ENCODE measurements around the gene PCNX4.
"Not testable (repeated sequence)": the region's sequence is repeated elsewhere in the genome, so short reads cannot be mapped to it uniquely, and the experiment has no call there.

Gene PCNX4

DNA sequence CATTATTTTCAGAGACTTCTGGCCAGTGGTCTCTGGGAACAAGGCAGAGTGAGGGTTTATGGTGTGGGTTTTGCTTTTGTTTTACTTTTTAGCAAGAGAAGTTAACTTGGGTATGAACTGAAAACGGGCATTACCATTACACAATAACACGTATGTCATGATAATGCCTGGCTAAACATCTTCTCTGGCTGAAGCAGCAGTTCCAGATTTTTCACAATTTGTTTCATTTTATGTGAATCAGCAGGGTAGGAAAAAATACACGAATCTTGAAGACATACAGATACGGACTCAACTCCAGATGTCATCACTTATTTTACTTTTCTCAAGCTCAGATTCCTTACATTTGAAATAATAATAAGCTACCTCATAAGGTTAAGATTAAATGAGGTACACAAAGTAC lies 2.5 kb upstream of the PCNX4 start:
- Histone ChIP-seq H3K27ac (ENCODE audit: low read depth, low read length) (no peak overlapping the region), H3K4me1 (ENCODE audit: insufficient read depth, low read length) (peaks cover 7% of the 10 kb centered on the region), H3K9ac (ENCODE audit: low read length) (no peak overlapping the region), H3K9me3 (ENCODE audit: low read length) (no peaks in the 10 kb centered on the region), H3K4me3 (ENCODE audit: low read depth in 1 of 2, low read length in 2 of 2) (no peak overlapping the region), H3K36me3 (ENCODE audit: insufficient read depth, low read length) (no peaks in the 10 kb centered on the region), H3K27me3 (ENCODE audit: control insufficient read depth in 1 of 2, insufficient read depth in 2 of 2, low read length in 2 of 2) (no peaks in the 10 kb centered on the region)

GRCh38 chr14:60090864-60091519 lies 731 bp upstream of the PCNX4 start:
- Histone ChIP-seq H3K9me3 (ENCODE audit: low read length) (no peaks in the 10 kb centered on the region), H3K27me3 (ENCODE audit: control insufficient read depth in 1 of 2, insufficient read depth in 2 of 2, low read length in 2 of 2) (no peaks in the 10 kb centered on the region), H3K9ac (ENCODE audit: low read length) (peak overlapping the region; percentile 85), H3K36me3 (ENCODE audit: insufficient read depth, low read length) (no peaks in the 10 kb centered on the region), H3K4me3 (ENCODE audit: low read depth in 1 of 2, low read length in 2 of 2) (peak overlapping the region; percentile 48 to 91), H3K27ac (ENCODE audit: low read depth, low read length) (peak overlapping the region; percentile 85), H3K4me1 (ENCODE audit: insufficient read depth, low read length) (peaks cover 22% of the 10 kb centered on the region)

- no peaks in the 10 kb centered on the region for H3K9me3 ChIP-seq (ENCODE audit: low read length)
- H3K27ac ChIP-seq (ENCODE audit: low read depth, low read length) = peak overlapping the region; percentile 85
- H3K9ac ChIP-seq (ENCODE audit: low read length) = peak overlapping the region; percentile 78
- no peaks in the 10 kb centered on the region for H3K27me3 ChIP-seq (ENCODE audit: control insufficient read depth in 1 of 2, insufficient read depth in 2 of 2, low read length in 2 of 2)
- H3K4me1 ChIP-seq (ENCODE audit: insufficient read depth, low read length) = peaks cover 28% of the 10 kb centered on the region
- peak overlapping the region; percentile 48 to 91 for H3K4me3 ChIP-seq (ENCODE audit: low read depth in 1 of 2, low read length in 2 of 2)
- no peaks in the 10 kb centered on the region for H3K36me3 ChIP-seq (ENCODE audit: insufficient read depth, low read length)
Measured at GRCh38 chr14:60092526-60092920, 800 bp downstream of the PCNX4 start.

- H3K9me3 ChIP-seq (ENCODE audit: low read length) = no peaks in the 10 kb centered on the region
- peak overlapping the region; percentile 48 to 91 for H3K4me3 ChIP-seq (ENCODE audit: low read depth in 1 of 2, low read length in 2 of 2)
- no peaks in the 10 kb centered on the region for H3K36me3 ChIP-seq (ENCODE audit: insufficient read depth, low read length)
- no peaks in the 10 kb centered on the region for H3K27me3 ChIP-seq (ENCODE audit: control insufficient read depth in 1 of 2, insufficient read depth in 2 of 2, low read length in 2 of 2)
- H3K4me1 ChIP-seq (ENCODE audit: insufficient read depth, low read length) = peaks cover 28% of the 10 kb centered on the region
- peak overlapping the region; percentile 85 for H3K27ac ChIP-seq (ENCODE audit: low read depth, low read length)
- peak overlapping the region; percentile 78 for H3K9ac ChIP-seq (ENCODE audit: low read length)
Measured at GRCh38 chr14:60093080-60093479, 1.4 kb downstream of the PCNX4 start.

- H3K4me3 ChIP-seq (ENCODE audit: low read depth in 1 of 2, low read length in 2 of 2) = peak overlapping the region; percentile 48 to 91
- H3K9me3 ChIP-seq (ENCODE audit: low read length) = no peaks in the 10 kb centered on the region
- H3K4me1 ChIP-seq (ENCODE audit: insufficient read depth, low read length) = peaks cover 28% of the 10 kb centered on the region
- H3K27ac ChIP-seq (ENCODE audit: low read depth, low read length) = no peak overlapping the region
- H3K27me3 ChIP-seq (ENCODE audit: control insufficient read depth in 1 of 2, insufficient read depth in 2 of 2, low read length in 2 of 2) = no peaks in the 10 kb centered on the region
- H3K9ac ChIP-seq (ENCODE audit: low read length) = no peak overlapping the region
- H3K36me3 ChIP-seq (ENCODE audit: insufficient read depth, low read length) = no peaks in the 10 kb centered on the region
Measured at GRCh38 chr14:60093606-60094005, 1.9 kb downstream of the PCNX4 start.

- H3K9me3 ChIP-seq (ENCODE audit: low read length) = no peaks in the 10 kb centered on the region
- H3K27me3 ChIP-seq (ENCODE audit: control insufficient read depth in 1 of 2, insufficient read depth in 2 of 2, low read length in 2 of 2) = no peaks in the 10 kb centered on the region
- no peak overlapping the region for H3K4me3 ChIP-seq (ENCODE audit: low read depth in 1 of 2, low read length in 2 of 2)
- no peaks in the 10 kb centered on the region for H3K36me3 ChIP-seq (ENCODE audit: insufficient read depth, low read length)
- H3K9ac ChIP-seq (ENCODE audit: low read length) = no peak overlapping the region
- peaks cover 28% of the 10 kb centered on the region for H3K4me1 ChIP-seq (ENCODE audit: insufficient read depth, low read length)
- no peak overlapping the region for H3K27ac ChIP-seq (ENCODE audit: low read depth, low read length)
Measured at GRCh38 chr14:60094306-60094897, 2.7 kb downstream of the PCNX4 start.

GRCh38 chr14:60095231-60095630 lies 3.5 kb downstream of the PCNX4 start:
- Histone ChIP-seq H3K9me3 (ENCODE audit: low read length) (no peaks in the 10 kb centered on the region), H3K4me3 (ENCODE audit: low read depth in 1 of 2, low read length in 2 of 2) (no peak overlapping the region), H3K9ac (ENCODE audit: low read length) (no peak overlapping the region), H3K36me3 (ENCODE audit: insufficient read depth, low read length) (no peaks in the 10 kb centered on the region), H3K4me1 (ENCODE audit: insufficient read depth, low read length) (peaks cover 28% of the 10 kb centered on the region), H3K27ac (ENCODE audit: low read depth, low read length) (no peak overlapping the region), H3K27me3 (ENCODE audit: control insufficient read depth in 1 of 2, insufficient read depth in 2 of 2, low read length in 2 of 2) (no peaks in the 10 kb centered on the region)

- no peak overlapping the region for H3K4me3 ChIP-seq (ENCODE audit: low read depth in 1 of 2, low read length in 2 of 2)
- H3K27me3 ChIP-seq (ENCODE audit: control insufficient read depth in 1 of 2, insufficient read depth in 2 of 2, low read length in 2 of 2) = no peaks in the 10 kb centered on the region
- H3K9me3 ChIP-seq (ENCODE audit: low read length) = no peaks in the 10 kb centered on the region
- H3K4me1 ChIP-seq (ENCODE audit: insufficient read depth, low read length) = peaks cover 28% of the 10 kb centered on the region
- no peaks in the 10 kb centered on the region for H3K36me3 ChIP-seq (ENCODE audit: insufficient read depth, low read length)
- H3K9ac ChIP-seq (ENCODE audit: low read length) = no peak overlapping the region
- H3K27ac ChIP-seq (ENCODE audit: low read depth, low read length) = no peak overlapping the region
Measured at GRCh38 chr14:60095781-60096450, 4.2 kb downstream of the PCNX4 start.

- H3K27ac ChIP-seq (ENCODE audit: low read depth, low read length) = no peak overlapping the region
- no peak overlapping the region for H3K9ac ChIP-seq (ENCODE audit: low read length)
- H3K9me3 ChIP-seq (ENCODE audit: low read length) = no peaks in the 10 kb centered on the region
- peaks cover 36% of the 10 kb centered on the region for H3K4me1 ChIP-seq (ENCODE audit: insufficient read depth, low read length)
- H3K4me3 ChIP-seq (ENCODE audit: low read depth in 1 of 2, low read length in 2 of 2) = no peak overlapping the region
- no peaks in the 10 kb centered on the region for H3K36me3 ChIP-seq (ENCODE audit: insufficient read depth, low read length)
- H3K27me3 ChIP-seq (ENCODE audit: control insufficient read depth in 1 of 2, insufficient read depth in 2 of 2, low read length in 2 of 2) = no peaks in the 10 kb centered on the region
Measured at GRCh38 chr14:60097974-60098373, 6.3 kb downstream of the PCNX4 start.

DNA sequence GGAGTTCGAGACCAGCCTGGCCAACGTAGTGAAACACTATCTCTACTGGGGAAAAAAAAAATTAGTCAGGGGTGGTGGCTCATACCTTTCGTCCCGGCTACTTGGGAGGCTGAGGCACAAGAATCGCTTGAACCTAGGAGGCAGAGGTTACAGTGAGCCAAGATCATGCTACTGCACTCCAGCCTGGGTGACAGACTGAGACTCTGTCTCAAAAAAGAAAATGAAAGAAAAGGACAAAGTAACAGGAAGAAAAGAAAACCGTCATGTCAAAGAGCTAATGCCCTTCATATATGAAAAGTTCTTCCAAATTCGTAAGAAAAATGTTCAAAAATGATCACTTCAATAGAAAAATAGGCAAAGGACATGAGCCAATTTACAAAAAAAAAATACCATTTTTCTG lies 8.1 kb downstream of the PCNX4 start:
- not testable (repeated sequence) for H3K9me3 ChIP-seq (ENCODE audit: low read length)

DNA sequence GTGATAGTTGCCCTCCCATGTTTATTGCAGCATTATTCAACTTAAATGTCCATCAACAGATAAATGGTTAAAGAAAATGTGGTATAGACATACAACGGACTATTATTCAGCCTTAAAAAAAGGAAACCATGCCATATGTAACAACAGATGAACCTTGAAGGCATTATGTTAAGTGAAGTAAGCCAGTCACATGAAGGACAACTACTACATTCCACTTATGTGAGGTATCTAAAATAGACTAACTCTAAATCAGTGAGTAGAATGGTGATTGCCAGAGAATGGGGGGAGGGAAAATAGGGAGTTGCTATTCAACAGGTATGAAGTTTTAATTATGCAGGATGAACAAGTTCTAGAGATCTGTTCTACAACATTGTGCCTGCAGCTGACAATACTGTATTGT lies 10.1 kb downstream of the PCNX4 start:
- peaks cover 12% of the 10 kb centered on the region for H3K4me1 ChIP-seq (ENCODE audit: insufficient read depth, low read length)
- H3K27ac ChIP-seq (ENCODE audit: low read depth, low read length) = no peak overlapping the region

More for the DNA sequence above, 8.1 kb downstream of the PCNX4 start:
- H3K27me3 ChIP-seq (ENCODE audit: control insufficient read depth in 1 of 2, insufficient read depth in 2 of 2, low read length in 2 of 2); H3K4me3 ChIP-seq (ENCODE audit: low read depth in 1 of 2, low read length in 2 of 2); H3K36me3 ChIP-seq (ENCODE audit: insufficient read depth, low read length); H3K27ac ChIP-seq (ENCODE audit: low read depth, low read length); H3K9ac ChIP-seq (ENCODE audit: low read length): not testable (repeated sequence)
- H3K4me1 ChIP-seq (ENCODE audit: insufficient read depth, low read length) = peaks cover 28% of the 10 kb centered on the region

More for the DNA sequence above, 10.1 kb downstream of the PCNX4 start:
- Histone ChIP-seq H3K9ac (ENCODE audit: low read length) (no peak overlapping the region), H3K36me3 (ENCODE audit: insufficient read depth, low read length) (no peaks in the 10 kb centered on the region), H3K9me3 (ENCODE audit: low read length) (no peaks in the 10 kb centered on the region), H3K27me3 (ENCODE audit: control insufficient read depth in 1 of 2, insufficient read depth in 2 of 2, low read length in 2 of 2) (no peaks in the 10 kb centered on the region), H3K4me3 (ENCODE audit: low read depth in 1 of 2, low read length in 2 of 2) (no peak overlapping the region)

Measured in muscle layer of colon (tissue), 2 donors.